Heart right ventricle (tissue), 16 donors: ENCODE data around the gene METTL1. TPM values are rescaled to one million over a fixed set of nuclear protein-coding genes. Genes with fewer than 3 reads are reported as not detected.
A peak's percentile ranks its signal among the peaks of the same experiment; 100 is the strongest.

Source experiments
- ATAC-seq, 8 donors: fragments of 200-7000 bp; cut with Tn5 transposase; one replicate each; pipeline ENCODE4 v1.9.1; 2020; ENCODE audit warnings: mild to moderate bottlenecking in 8 of 8, moderate library complexity in 8 of 8, moderate number of reproducible peaks in 1 of 8
- DNase-seq, 2 donors: peaks; one replicate each; pipeline ENCODE4 v3.0.0-alpha.2; 2020
- H3K27ac ChIP-seq, 10 donors: fragments of 200-600 bp; sonication (generic) in 2 of 10; one replicate each; pipeline versions ENCODE4 v1.5.0 to v1.8.0; 2020 to 2022; ENCODE audit warnings: mild to moderate bottlenecking in 3 of 10
- H3K27me3 ChIP-seq, 7 donors: fragments of 200-600 bp; one replicate each; pipeline ENCODE4 v1.8.0; 2021 to 2022; ENCODE audit warnings: mild to moderate bottlenecking in 2 of 7
- H3K36me3 ChIP-seq, 9 donors: fragments of 200-600 bp; sonication (generic) in 1 of 9; one replicate each; pipeline versions ENCODE4 v1.5.0 to v1.8.0; 2020 to 2022; ENCODE audit warnings: mild to moderate bottlenecking in 2 of 9
- H3K4me1 ChIP-seq, 9 donors: fragments of 200-600 bp; sonication (generic) in 1 of 9; one replicate each; pipeline versions ENCODE4 v1.5.0 to v1.8.0; 2020 to 2022; ENCODE audit warnings: mild to moderate bottlenecking in 4 of 9
- H3K4me3 ChIP-seq, 10 donors: fragments of 200-600 bp; sonication (generic) in 2 of 10; one replicate each; pipeline versions ENCODE4 v1.5.0 to v1.8.0; 2020 to 2022; ENCODE audit warnings: mild to moderate bottlenecking in 7 of 10, moderate library complexity in 2 of 10
- H3K9me3 ChIP-seq, 11 donors: fragments of 200-600 bp in 10 of 11; sonication (generic) in 2 of 11; one replicate each; pipeline versions ENCODE4 v1.5.0 to v1.8.0; 2013 to 2022; ENCODE audit warnings: mild to moderate bottlenecking in 2 of 11, control low read depth in 1 of 11, moderate library complexity in 1 of 11
- CTCF ChIP-seq, 9 donors: fragments of 200-600 bp; sonication (generic) in 2 of 9; IDR thresholded peaks; one replicate each; pipeline versions ENCODE4 v1.5.0 to v1.8.0; 2021 to 2022; ENCODE audit warnings: antibody characterized with exemption in 9 of 9, mild to moderate bottlenecking in 5 of 9, moderate library complexity in 1 of 9
- WGBS, 2 donors: extraction: QIAGEN DNeasy Blood & Tissue Kit; methylation state at CpG; one replicate each; pipeline ENCODE4 v1.1.7; 2013; ENCODE audit warnings: inconsistent platforms in 1 of 2; 5-methylcytosine and 5-hydroxymethylcytosine counted together
- intact Hi-C, 10 donors: fragments of 100-400 bp; cut with DNase I; formaldehyde crosslinking; loops; one replicate each; pipeline versions ENCODE4 v1.11.1 to v1.14.2; 2022
- polyA plus RNA-seq, 2 donors: library from polyadenylated mRNA; stranded (reverse); fragments of 200-250 nt; gene quantifications; one replicate each; pipeline ENCODE4 v1.2.3, GENCODE V29; 2013
- total RNA-seq, 10 donors: library from RNA; stranded (reverse); fragmentation: NEBNext Ultra II Directional in 3 of 10; extraction: Animal tissue kit (Norgen Biotek cat#: 25700) in 3 of 10; gene quantifications; one replicate each; pipeline versions ENCODE4 v1.2.1 to v1.2.4, GENCODE V29; 2021 to 2023
- donor health status: Arrhythmogenic right ventricular cardiomyopathy.
- donor health status: ischemic (EF 13 %, LVEDD 7.1; RV severe dilation, severe dysfunction).
- donor health status: healthy with polysubstance abuse.
- donor health status: DM: no; HTN: yes; CAD: no.
- donor health status: DM: no; HTN: no; CAD: no.
- donor health status: ischemic (EF 25% LVEDD 6.9; RV normal size, moderate dysfunction).
- donor health status: ischemic (EF 25% LVEDD 5.7; RV mildly dilated, moderate dysfunction).
- donor health status: healthy.
- donor health status: DM: yes; HTN: yes; CAD: no.
- donor health status: Ischemic cardiomyopathy.
- donor health status: ischemic (EF 35%, LVEDD 5.7; RV mildly dilated, moderate dysfunction).
- donor health status: nonischemic (EF 11% LVEDD 7.7; RV severe dilation, severe dysfunction).
- donor health status: DM: yes; HTN: yes; CAD: no.
- donor health status: PGD.
- donor health status: ischemic (EF 29% LVEDD 5.4; RV normal size, mild dysfunction).
- donor health status: nonischemic (EF 23%, LVEDD 6.1; RV moderate dilation, normal function).

METTL1 gene
- total and polyA plus RNA-seq, 12 donors = 5.6 to 29.4 (median 8.3) TPM

- Histone ChIP-seq H3K4me1 (peaks cover 15 to 55% (median 51%) of the 10 kb centered on the region in 9 donors), H3K4me3 (no peak overlapping the region), H3K36me3 (peaks cover 0 to 72% (median 12%) of the 10 kb centered on the region in 9 donors), H3K27ac (no peak overlapping the region), H3K9me3 (no peaks in the 10 kb centered on the region), H3K27me3 (no peaks in the 10 kb centered on the region)
- ATAC-seq = peak in 2 of 8 donors; percentile 14 to 16
- intact Hi-C loops = no loop called here
- peak in 1 of 9 donors; percentile 13 for TF ChIP-seq CTCF (IDR thresholded peaks at IDR 0.05)
- 62% methylated on average over 17 of the region's 17 CpGs for WGBS, 2 donors
- DNase-seq = no peak
Measured at GRCh38 chr12:57813971-57814772, 42.3 kb upstream of the METTL1 start.

DNA sequence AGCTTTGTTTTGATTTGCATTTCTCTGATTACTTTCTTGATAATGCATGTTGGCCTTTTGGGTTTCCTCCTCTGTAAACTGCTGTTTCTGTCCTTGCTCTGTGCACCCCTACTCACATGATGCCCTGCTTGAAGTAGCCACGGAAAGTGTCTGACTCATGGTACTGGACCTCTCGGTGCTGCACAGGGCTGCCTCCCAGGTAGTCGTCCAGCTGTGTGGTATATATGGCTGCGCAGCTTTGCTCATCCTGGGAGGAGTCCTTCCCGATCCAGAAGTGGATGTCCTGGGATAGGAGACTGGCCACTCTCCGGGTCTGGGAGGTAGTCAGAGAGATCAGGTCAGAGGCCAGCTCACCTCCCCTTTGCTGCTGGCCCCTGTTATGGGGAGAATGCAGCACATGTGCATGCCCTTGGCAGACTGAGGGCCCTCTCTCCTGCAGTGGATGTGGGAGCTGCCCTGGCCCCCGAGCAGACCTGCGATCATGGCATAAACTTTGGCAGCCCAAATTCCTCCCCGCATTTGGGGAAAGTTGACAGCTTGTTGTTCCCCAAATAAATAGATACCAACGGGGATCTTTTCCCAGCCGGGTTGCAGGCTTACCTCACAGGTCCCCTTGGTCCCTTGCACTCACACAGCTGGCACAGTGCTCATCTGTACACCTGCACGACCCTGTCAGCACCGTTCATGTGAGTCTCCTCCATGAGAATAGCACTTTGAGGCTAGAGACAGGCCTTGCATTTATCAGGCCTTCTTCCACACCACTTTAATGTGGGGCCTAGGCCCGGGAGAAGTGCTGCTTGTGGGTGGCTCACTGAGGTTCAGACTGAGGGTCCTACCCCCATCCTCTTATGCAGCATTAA is 41.4 kb upstream of the METTL1 start:
- Histone ChIP-seq H3K4me3 (no peak overlapping the region), H3K9me3 (no peaks in the 10 kb centered on the region), H3K27me3 (no peaks in the 10 kb centered on the region), H3K36me3 (peaks cover 0 to 72% (median 14%) of the 10 kb centered on the region in 9 donors), H3K27ac (no peak overlapping the region), H3K4me1 (peaks cover 15 to 46% (median 44%) of the 10 kb centered on the region in 9 donors)
- ATAC-seq (no peak), DNase-seq (no peak)
- 87 to 89% methylated on average over 14 of the region's 14 CpGs for WGBS, 2 donors
- TF ChIP-seq CTCF (IDR thresholded peaks at IDR 0.05) = no peak
- intact Hi-C loops = no loop called here

DNA sequence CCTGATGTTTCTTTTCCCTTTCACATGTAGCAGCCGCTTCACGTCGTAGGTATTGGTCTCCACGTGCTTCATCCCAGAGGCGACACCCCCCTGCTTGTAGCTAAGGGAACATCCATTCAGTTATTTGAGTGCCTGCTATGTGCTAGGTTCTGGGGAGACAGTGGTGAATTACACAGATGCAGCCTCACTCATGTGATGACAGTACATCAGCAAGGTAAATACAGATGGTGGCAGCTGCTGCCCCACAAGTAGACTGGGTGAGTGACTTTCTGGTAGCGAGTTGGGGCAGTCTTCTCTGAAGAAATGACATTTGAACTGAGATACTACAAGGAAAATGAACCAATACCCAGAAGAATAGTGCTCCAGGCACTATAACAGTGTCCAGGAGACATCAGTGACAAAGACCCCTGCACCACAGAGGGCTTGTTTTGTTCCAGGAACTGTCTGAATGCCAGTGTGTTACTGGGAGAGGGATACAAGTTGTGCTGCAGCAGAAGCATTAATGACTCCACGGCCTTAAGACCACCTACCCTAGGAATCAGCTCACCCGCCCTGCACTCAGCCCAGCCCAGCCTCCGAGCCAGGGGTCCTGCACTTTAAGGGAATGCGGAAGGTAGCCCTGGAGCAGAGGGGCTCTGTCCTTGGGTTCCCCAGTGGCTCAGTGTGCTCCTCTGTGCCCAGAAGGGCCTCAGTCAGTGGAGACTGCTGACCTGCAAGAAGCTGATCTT is 39.3 kb upstream of the METTL1 start:
- no peak overlapping the region for H3K4me3 ChIP-seq
- H3K27me3 ChIP-seq = no peaks in the 10 kb centered on the region
- 92 to 96% methylated on average over 10 of the region's 10 CpGs for WGBS, 2 donors
- intact Hi-C loops = no loop called here
- TF ChIP-seq CTCF (IDR thresholded peaks at IDR 0.05) = no peak
- H3K4me1 ChIP-seq = peaks cover 9 to 25% (median 23%) of the 10 kb centered on the region in 9 donors
- peaks cover 0 to 90% (median 23%) of the 10 kb centered on the region in 9 donors for H3K36me3 ChIP-seq
- no peak overlapping the region for H3K27ac ChIP-seq
- DNase-seq (no peak), ATAC-seq (no peak)
- no peaks in the 10 kb centered on the region for H3K9me3 ChIP-seq

DNA sequence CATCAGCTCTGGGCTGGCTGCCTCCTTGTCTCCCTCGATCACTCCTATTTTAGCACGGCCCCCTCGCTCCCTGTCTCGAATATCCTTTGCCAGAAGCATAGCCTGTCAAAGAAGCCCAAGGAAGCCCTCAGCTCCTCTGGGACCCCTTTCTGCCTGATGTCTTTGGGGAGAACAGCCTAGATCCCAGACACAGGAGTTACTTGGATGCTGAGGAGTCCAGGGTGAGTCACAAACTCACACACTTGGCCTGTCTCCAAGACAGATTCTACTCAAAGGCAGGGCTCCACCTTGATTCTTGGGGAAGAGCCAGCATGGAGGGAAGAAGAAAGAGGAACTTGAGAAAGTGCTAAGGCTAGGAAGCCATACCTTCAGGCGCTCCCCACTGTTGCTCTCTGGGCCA is 38.5 kb upstream of the METTL1 start:
- peaks cover 0 to 90% (median 25%) of the 10 kb centered on the region in 9 donors for H3K36me3 ChIP-seq
- H3K9me3 ChIP-seq = no peaks in the 10 kb centered on the region
- TF ChIP-seq CTCF (IDR thresholded peaks at IDR 0.05) = no peak
- H3K4me1 ChIP-seq = peaks cover 6 to 18% (median 15%) of the 10 kb centered on the region in 9 donors
- no peaks in the 10 kb centered on the region for H3K27me3 ChIP-seq
- intact Hi-C loops = no loop called here
- DNase-seq (no peak), ATAC-seq (no peak)
- H3K27ac ChIP-seq = no peak overlapping the region
- WGBS, 2 donors = 90% methylated on average over 5 of the region's 5 CpGs
- H3K4me3 ChIP-seq = no peak overlapping the region
